H1 (cell line): ENCODE data around the gene IL22RA2. TPM values are rescaled to one million over a fixed set of nuclear protein-coding genes. Genes with fewer than 3 reads are reported as not detected.

Source experiments
- CTCF ChIA-PET: fragments of 300-600 bp; sonication (Branson Sonifier 250); formaldehyde crosslinking; loops from one replicate; lab custom pipeline; 2021; ENCODE audit not compliant: partially characterized antibody; lab: Charles Lee
- POLR2A ChIA-PET: fragments of 300-600 bp; sonication (Branson Sonifier 250); formaldehyde crosslinking; loops from one replicate; lab custom pipeline; 2021; ENCODE audit warnings: inconsistent platforms; ENCODE audit not compliant: partially characterized antibody; lab: Charles Lee
- DNase-seq, 2 experiments: peaks; one replicate each; pipeline versions ENCODE4 v3.0.0 to v3.0.0-alpha.2; 2010 to 2022; ENCODE audit warnings: low spot score in 2 of 2, low read depth in 1 of 2, mixed read lengths in 1 of 2
- FAIRE-seq: peaks from 2 replicates; lab custom pipeline; 2011; peaks lifted over from hg19 to GRCh38; lab: Jason Lieb, UNC
- H2AFZ ChIP-seq: 2 replicates; pipeline ENCODE4 v1.8.1; 2012; ENCODE audit warnings: low read length, inconsistent platforms
- H2AK5ac ChIP-seq: 2 replicates; pipeline ENCODE4 v1.6.1; 2013; ENCODE audit warnings: low read depth, low read length
- H2BK120ac ChIP-seq: replicated peaks from 2 replicates; pipeline ENCODE3; 2013; ENCODE audit warnings: low read depth, low read length, inconsistent platforms
- H2BK12ac ChIP-seq: 2 replicates; pipeline ENCODE4 v1.6.1; 2013; ENCODE audit warnings: low read depth, low read length
- H2BK15ac ChIP-seq: 2 replicates; pipeline ENCODE4 v1.6.1; 2013; ENCODE audit warnings: low read length
- H2BK20ac ChIP-seq: 2 replicates; pipeline ENCODE4 v1.6.1; 2013; ENCODE audit warnings: low read length
- H2BK5ac ChIP-seq: 2 replicates; pipeline ENCODE4 v1.6.1; 2013; ENCODE audit warnings: low read depth, low read length
- H3K14ac ChIP-seq: 2 replicates; pipeline ENCODE4 v1.6.1; 2013; ENCODE audit warnings: inconsistent platforms; ENCODE audit not compliant: insufficient read length
- H3K18ac ChIP-seq: 2 replicates; pipeline ENCODE4 v1.6.1; 2013; ENCODE audit warnings: low read length; ENCODE audit errors: extremely low read depth
- H3K23ac ChIP-seq: 2 replicates; pipeline ENCODE4 v1.6.1; 2013; ENCODE audit warnings: inconsistent platforms; ENCODE audit not compliant: insufficient read length
- H3K23me2 ChIP-seq: 2 replicates; pipeline ENCODE4 v1.6.1; 2013; ENCODE audit warnings: low read depth, low read length
- H3K27ac ChIP-seq: 2 replicates; pipeline ENCODE4 v1.6.1; 2011; ENCODE audit warnings: low read depth, low read length, inconsistent platforms
- H3K27me3 ChIP-seq, 4 experiments: replicated peaks in 1 of 4; 1 replicate in 1 of 4; 2 replicates in 3 of 4; pipeline versions ENCODE4 v1.6.1 to v1.8.1; 2011 to 2013; ENCODE audit warnings: low read length in 3 of 4, mild to moderate bottlenecking in 3 of 4, inconsistent platforms in 2 of 4, mixed read lengths in 2 of 4, moderate library complexity in 1 of 4; ENCODE audit not compliant: control insufficient read depth in 3 of 4, insufficient read depth in 3 of 4; ENCODE audit errors: extremely low read depth in 1 of 4
- H3K36me3 ChIP-seq, 4 experiments: 2 replicates each; pipeline versions ENCODE4 v1.6.1 to v1.8.1; 2011 to 2013; ENCODE audit warnings: mild to moderate bottlenecking in 4 of 4, low read length in 3 of 4, moderate library complexity in 2 of 4, control low read depth in 1 of 4, inconsistent platforms in 1 of 4; ENCODE audit not compliant: insufficient read depth in 4 of 4, control insufficient read depth in 2 of 4
- H3K4ac ChIP-seq: replicated peaks from 2 replicates; pipeline ENCODE3; 2013; ENCODE audit warnings: low read length, low read depth, mixed read lengths, inconsistent platforms; ENCODE audit not compliant: insufficient read length
- H3K4me1 ChIP-seq, 4 experiments: replicated peaks in 1 of 4; 1 replicate in 1 of 4; 2 replicates in 3 of 4; pipeline versions ENCODE4 v1.6.1 to v1.8.1; 2011 to 2013; ENCODE audit warnings: low read length in 3 of 4, inconsistent platforms in 2 of 4, mixed read lengths in 1 of 4; ENCODE audit not compliant: insufficient read depth in 4 of 4, control insufficient read depth in 3 of 4
- H3K4me2 ChIP-seq, 2 experiments: 2 replicates each; pipeline versions ENCODE4 v1.6.1 to v1.8.1; 2011 to 2013; ENCODE audit warnings: low read depth in 2 of 2, low read length in 2 of 2, control low read depth in 1 of 2, inconsistent platforms in 1 of 2, mild to moderate bottlenecking in 1 of 2; ENCODE audit not compliant: insufficient read depth in 1 of 2
- H3K4me3 ChIP-seq, 4 experiments: fragments of 200-600, 300-600 bp in 1 of 4; sonication (generic), shearing (Covaris generic), sonication (Bioruptor Twin) in 1 of 4; 2 replicates each; pipeline versions ENCODE4 v1.5.1 to v1.8.1; 2011 to 2016; ENCODE audit warnings: low read length in 4 of 4, low read depth in 3 of 4, control low read depth in 2 of 4, inconsistent platforms in 2 of 4, mild to moderate bottlenecking in 2 of 4, mixed read lengths in 1 of 4, moderate library complexity in 1 of 4; ENCODE audit not compliant: insufficient read depth in 2 of 4; ENCODE audit errors: extremely low read depth in 1 of 4
- H3K56ac ChIP-seq: replicated peaks from 2 replicates; pipeline ENCODE3; 2013; ENCODE audit warnings: low read depth, mild to moderate bottlenecking, mixed read lengths, low read length, inconsistent platforms; ENCODE audit not compliant: insufficient read length
- H3K79me1 ChIP-seq: 2 replicates; pipeline ENCODE4 v1.6.1; 2013; ENCODE audit warnings: low read depth, low read length, control low read depth
- H3K79me2 ChIP-seq, 2 experiments: 2 replicates each; pipeline versions ENCODE4 v1.6.1 to v1.8.1; 2012 to 2013; ENCODE audit warnings: low read length in 2 of 2, mild to moderate bottlenecking in 2 of 2, inconsistent platforms in 1 of 2; ENCODE audit not compliant: insufficient read depth in 2 of 2, control insufficient read depth in 1 of 2
- H3K9ac ChIP-seq, 4 experiments: replicated peaks in 1 of 4; 1 replicate in 1 of 4; 2 replicates in 3 of 4; pipeline versions ENCODE4 v1.6.1 to v1.8.1; 2011 to 2013; ENCODE audit warnings: low read depth in 3 of 4, low read length in 3 of 4, control low read depth in 2 of 4, mild to moderate bottlenecking in 2 of 4, moderate library complexity in 2 of 4, inconsistent platforms in 1 of 4; ENCODE audit errors: extremely low read depth in 1 of 4
- H3K9me3 ChIP-seq, 2 experiments: 2 replicates each; pipeline versions ENCODE4 v1.6.1 to v1.8.1; 2012 to 2013; ENCODE audit warnings: mild to moderate bottlenecking in 2 of 2, moderate library complexity in 2 of 2, control low read depth in 1 of 2, inconsistent platforms in 1 of 2, low read depth in 1 of 2, low read length in 1 of 2, mixed read lengths in 1 of 2; ENCODE audit not compliant: insufficient read depth in 2 of 2
- H4K20me1 ChIP-seq, 2 experiments: replicated peaks in 1 of 2; 2 replicates each; pipeline versions ENCODE3 to v1.8.1; 2011 to 2013; ENCODE audit warnings: inconsistent platforms in 2 of 2, low read length in 2 of 2, mild to moderate bottlenecking in 1 of 2; ENCODE audit not compliant: insufficient read depth in 2 of 2, control insufficient read depth in 1 of 2
- H4K5ac ChIP-seq: 2 replicates; pipeline ENCODE4 v1.6.1; 2013; ENCODE audit warnings: low read length, low read depth, mixed read lengths, inconsistent platforms; ENCODE audit not compliant: insufficient read length
- H4K8ac ChIP-seq: 2 replicates; pipeline ENCODE4 v1.8.0; 2013; ENCODE audit warnings: mild to moderate bottlenecking, moderate library complexity, low read length, inconsistent platforms; ENCODE audit not compliant: insufficient read depth; ENCODE audit errors: extremely low read depth
- H4K91ac ChIP-seq: replicated peaks from 2 replicates; pipeline ENCODE3; 2013; ENCODE audit warnings: low read length, mixed read lengths, inconsistent platforms; ENCODE audit not compliant: insufficient read length
- BCL11A ChIP-seq, 2 experiments: IDR thresholded peaks; one replicate each; pipeline ENCODE4 v1.6.1; 2011; ENCODE audit warnings: low read depth in 2 of 2, low read length in 2 of 2, mild to moderate bottlenecking in 2 of 2
- CEBPB ChIP-seq: IDR thresholded peaks from 2 replicates; pipeline ENCODE4 v1.6.1; 2012; ENCODE audit warnings: low read depth, low read length
- CREB1 ChIP-seq: IDR thresholded peaks from 2 replicates; pipeline ENCODE4 v1.6.1; 2012; ENCODE audit warnings: inconsistent platforms
- CTCF ChIP-seq, 3 experiments: IDR thresholded peaks; 1 replicate in 2 of 3; 2 replicates in 1 of 3; pipeline versions ENCODE4 v1.5.1 to v1.6.1; 2011; ENCODE audit warnings: low read length in 3 of 3, mild to moderate bottlenecking in 3 of 3, inconsistent platforms in 2 of 3, low read depth in 1 of 3, moderate library complexity in 1 of 3; ENCODE audit not compliant: insufficient read depth in 1 of 3; ENCODE audit errors: control extremely low read depth in 1 of 3
- MAX ChIP-seq: IDR thresholded peaks from 2 replicates; pipeline ENCODE4 v1.6.1; 2012; ENCODE audit warnings: inconsistent platforms
- SIRT6 ChIP-seq: IDR thresholded peaks from one replicate; pipeline ENCODE4 v1.7.1; 2012; ENCODE audit warnings: low read length, inconsistent platforms
- SP2 ChIP-seq: IDR thresholded peaks from 2 replicates; pipeline ENCODE4 v1.6.1; 2012; ENCODE audit warnings: mild to moderate bottlenecking, low read length, inconsistent platforms
- USF2 ChIP-seq: IDR thresholded peaks from 2 replicates; pipeline ENCODE4 v1.6.1; 2011; ENCODE audit warnings: low read length, improper control_type of control experiment
- polyA plus RNA-seq, 7 experiments: library from polyadenylated mRNA; depleted of rRNA in 3 of 7; stranded (reverse) in 5 of 7; unstranded in 2 of 7; fragments of >200 nt in 5 of 7; fragments of 200-250 nt in 2 of 7; gene quantifications; 1 replicate in 5 of 7; 2 replicates in 1 of 7; 4 replicates in 1 of 7; pipeline versions ENCODE4 v1.2.1 to v1.2.3, GENCODE V29; 2011 to 2013; ENCODE audit warnings: missing spikeins in 2 of 7, mixed read lengths in 2 of 7
- total RNA-seq: library from RNA; stranded (reverse); fragmentation: NEBNext Ultra II Directional; extraction: Animal tissue kit (Norgen Biotek cat#: 25700); gene quantifications from 2 replicates; pipeline ENCODE4 v1.2.1, GENCODE V29; 2021

IL22RA2 gene
- total and polyA plus RNA-seq, 2 of the 8 experiments (the other 6 are each of a cell fraction or from before 2014, with no cell fraction given): not detected

GRCh38 chr6:137097057-137097456 lies 76.4 kb downstream of the IL22RA2 start:
- Histone ChIP-seq H3K23me2 (no peaks in the 10 kb centered on the region), H3K14ac (no peak overlapping the region), H3K4ac (no peak overlapping the region), H3K79me1 (no peaks in the 10 kb centered on the region), H2BK15ac (no peak overlapping the region), H3K18ac (no peak overlapping the region), H3K4me2 (no peak overlapping the region), H2AFZ (no peak overlapping the region), H3K4me1 (peaks cover 0 to 3% (median 0%) of the 10 kb centered on the region in 4 experiments; a peak in 4 of 7 replicates), H3K9me3 (no peaks in the 10 kb centered on the region), H3K79me2 (no peaks in the 10 kb centered on the region), H2BK20ac (no peak overlapping the region), H3K23ac (no peak overlapping the region), H2BK12ac (no peak overlapping the region), H2BK120ac (no peak overlapping the region), H4K20me1 (no peaks in the 10 kb centered on the region), H3K4me3 (no peak overlapping the region), H4K91ac (no peak overlapping the region), H4K8ac (no peak overlapping the region), H2AK5ac (no peak overlapping the region), H3K27ac (no peak overlapping the region), H4K5ac (no peak overlapping the region), H3K9ac (no peak overlapping the region), H3K27me3 (no peaks in the 10 kb centered on the region), H3K36me3 (no peaks in the 10 kb centered on the region), H3K56ac (no peak overlapping the region), H2BK5ac (no peak overlapping the region)
- TF ChIP-seq CREB1 (no peak), SIRT6 (no peak), USF2 (no peak), CEBPB (no peak), MAX (no peak), SP2 (no peak), CTCF (IDR thresholded peaks at IDR 0.05; ENCODE audit: control extremely low read depth in 1 of 3, insufficient read depth in 1 of 3, low read depth in 1 of 3, low read length in 3 of 3) (no peak), BCL11A (IDR thresholded peaks at IDR 0.05; ENCODE audit: low read depth in 2 of 2, low read length in 2 of 2) (no peak)
- POLR2A ChIA-PET: no interaction called here
- CTCF ChIA-PET: interaction anchor here (0.6 to 2.2 kb wide), 10 partner anchors 19 to 875 kb away, joined by 3 to 5 read pairs (median 3); no protein-coding TSS in a partner anchor
- FAIRE-seq (no peak), DNase-seq (no peak)
